ENCODE results near the gene MATCAP1. TPM values are rescaled to one million over a fixed set of nuclear protein-coding genes. Genes with fewer than 3 reads are reported as not detected.
A peak's percentile ranks its signal among the peaks of the same experiment; 100 is the strongest.

MATCAP1 gene
- total RNA-seq, 3 donors from 2014 or later (not counting 1 experiment from before 2014, with no cell fraction given), result 7.2 to 12.6 (median 10.9) TPM

DNA sequence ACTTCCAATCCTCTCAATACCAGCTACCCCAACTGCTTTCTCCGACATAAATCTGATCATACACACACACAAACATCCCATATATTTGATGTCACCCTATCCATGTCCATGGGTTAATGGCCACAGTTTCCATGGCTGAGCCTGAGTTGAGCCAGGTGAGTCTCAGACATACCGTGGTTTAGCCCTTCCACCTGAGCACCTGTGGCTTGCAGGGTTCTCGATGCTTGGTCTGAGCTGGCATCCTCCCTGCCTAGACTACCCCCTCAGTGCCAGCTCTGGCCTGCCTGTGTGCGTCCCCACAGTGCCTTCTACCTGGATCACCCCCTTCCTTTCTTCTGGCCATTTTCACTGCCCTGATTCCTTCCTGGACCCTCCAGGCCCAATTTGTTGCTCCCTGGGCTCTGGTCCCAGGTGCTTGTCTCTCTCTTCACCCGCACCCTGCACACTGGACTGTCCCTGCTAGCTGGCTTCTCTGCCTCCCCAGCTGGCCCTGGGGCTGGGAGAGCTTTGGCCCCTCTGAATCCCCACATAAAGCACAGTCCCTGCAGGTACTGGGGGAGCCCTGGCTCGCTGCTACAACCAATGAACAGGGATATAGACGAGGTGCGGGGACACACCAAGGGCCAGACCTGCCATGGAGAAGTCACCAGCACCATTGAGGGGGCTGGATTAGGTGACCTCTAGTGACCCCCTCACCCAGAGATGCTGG is 22.5 kb upstream of the MATCAP1 start:
- DNase-seq, result no peak
- Mint-ChIP-seq H3K9me3 (no peaks in the 10 kb centered on the region), H3K4me1 (peaks cover 4 to 15% of the 10 kb centered on the region in 2 donors), H3K36me3 (no peaks in the 10 kb centered on the region), H3K27me3 (ENCODE audit: low read depth in 2 of 2) (no peaks in the 10 kb centered on the region), H3K27ac (peak overlapping the region in 1 of 2 donors; percentile 19), H3K4me3 (no peak overlapping the region)
- 97% methylated on average over 8 of the region's 8 CpGs for WGBS (ENCODE audit: insufficient coverage)
- Histone ChIP-seq H3K27me3 (ENCODE audit: control insufficient read depth, insufficient read depth, low read length) (no peaks in the 10 kb centered on the region), H3K4me1 (ENCODE audit: control insufficient read depth, insufficient read depth, low read length) (no peaks in the 10 kb centered on the region), H3K27ac (ENCODE audit: low read length) (no peak overlapping the region), H3K4me3 (ENCODE audit: low read length) (no peak overlapping the region), H3K9me3 (ENCODE audit: control insufficient read depth, insufficient read depth, low read length) (no peaks in the 10 kb centered on the region), H3K36me3 (ENCODE audit: control insufficient read depth, insufficient read depth, low read length) (peaks cover 22% of the 10 kb centered on the region)
- intact Hi-C loops (cut with micrococcal nuclease), result no loop called here
- TF ChIP-seq, protein P1, sequence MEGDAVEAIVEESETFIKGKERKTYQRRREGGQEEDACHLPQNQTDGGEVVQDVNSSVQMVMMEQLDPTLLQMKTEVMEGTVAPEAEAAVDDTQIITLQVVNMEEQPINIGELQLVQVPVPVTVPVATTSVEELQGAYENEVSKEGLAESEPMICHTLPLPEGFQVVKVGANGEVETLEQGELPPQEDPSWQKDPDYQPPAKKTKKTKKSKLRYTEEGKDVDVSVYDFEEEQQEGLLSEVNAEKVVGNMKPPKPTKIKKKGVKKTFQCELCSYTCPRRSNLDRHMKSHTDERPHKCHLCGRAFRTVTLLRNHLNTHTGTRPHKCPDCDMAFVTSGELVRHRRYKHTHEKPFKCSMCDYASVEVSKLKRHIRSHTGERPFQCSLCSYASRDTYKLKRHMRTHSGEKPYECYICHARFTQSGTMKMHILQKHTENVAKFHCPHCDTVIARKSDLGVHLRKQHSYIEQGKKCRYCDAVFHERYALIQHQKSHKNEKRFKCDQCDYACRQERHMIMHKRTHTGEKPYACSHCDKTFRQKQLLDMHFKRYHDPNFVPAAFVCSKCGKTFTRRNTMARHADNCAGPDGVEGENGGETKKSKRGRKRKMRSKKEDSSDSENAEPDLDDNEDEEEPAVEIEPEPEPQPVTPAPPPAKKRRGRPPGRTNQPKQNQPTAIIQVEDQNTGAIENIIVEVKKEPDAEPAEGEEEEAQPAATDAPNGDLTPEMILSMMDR (IDR thresholded peaks at IDR 0.05), result no peak
- ATAC-seq, result no peak

DNA sequence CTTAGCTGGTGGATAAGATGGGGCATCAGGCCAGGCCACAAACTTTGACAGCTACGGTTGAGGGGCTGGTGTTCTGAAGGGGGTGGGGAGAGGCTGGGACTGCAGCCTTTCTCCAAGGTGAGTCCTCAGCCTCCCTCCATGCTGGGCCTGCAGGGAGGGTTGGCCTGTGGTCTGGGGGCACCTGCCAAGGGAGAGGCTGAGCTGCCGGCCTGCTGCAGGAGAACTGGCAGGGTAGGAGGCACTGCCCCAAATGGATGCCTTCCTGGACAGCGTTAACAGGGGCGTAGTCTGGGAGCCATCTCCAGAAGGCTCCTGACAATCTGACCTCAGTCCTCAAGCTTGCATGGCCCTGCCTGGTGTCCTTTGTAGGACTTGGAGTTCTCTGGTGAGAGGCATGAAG is 20.3 kb upstream of the MATCAP1 start:
- Histone ChIP-seq H3K36me3 (ENCODE audit: control insufficient read depth, insufficient read depth, low read length) (peaks cover 28% of the 10 kb centered on the region), H3K27me3 (ENCODE audit: control insufficient read depth, insufficient read depth, low read length) (no peaks in the 10 kb centered on the region), H3K4me3 (ENCODE audit: low read length) (no peak overlapping the region), H3K4me1 (ENCODE audit: control insufficient read depth, insufficient read depth, low read length) (no peaks in the 10 kb centered on the region), H3K27ac (ENCODE audit: low read length) (no peak overlapping the region), H3K9me3 (ENCODE audit: control insufficient read depth, insufficient read depth, low read length) (no peaks in the 10 kb centered on the region)
- no peaks in the 10 kb centered on the region for H3K9me3 Mint-ChIP-seq
- intact Hi-C loops (cut with micrococcal nuclease), result no loop called here
- TF ChIP-seq, protein P1 (IDR thresholded peaks at IDR 0.05), result no peak
- WGBS (ENCODE audit: insufficient coverage), result 75% methylated on average over 4 of the region's 4 CpGs
- no peaks in the 10 kb centered on the region for H3K27me3 Mint-ChIP-seq (ENCODE audit: low read depth in 2 of 2)
- H3K27ac Mint-ChIP-seq, result no peak overlapping the region
- no peak for ATAC-seq
- no peak overlapping the region for H3K4me3 Mint-ChIP-seq
- H3K36me3 Mint-ChIP-seq, result no peaks in the 10 kb centered on the region
- no peak for DNase-seq
- peaks cover 4 to 9% of the 10 kb centered on the region in 2 donors for H3K4me1 Mint-ChIP-seq

DNA sequence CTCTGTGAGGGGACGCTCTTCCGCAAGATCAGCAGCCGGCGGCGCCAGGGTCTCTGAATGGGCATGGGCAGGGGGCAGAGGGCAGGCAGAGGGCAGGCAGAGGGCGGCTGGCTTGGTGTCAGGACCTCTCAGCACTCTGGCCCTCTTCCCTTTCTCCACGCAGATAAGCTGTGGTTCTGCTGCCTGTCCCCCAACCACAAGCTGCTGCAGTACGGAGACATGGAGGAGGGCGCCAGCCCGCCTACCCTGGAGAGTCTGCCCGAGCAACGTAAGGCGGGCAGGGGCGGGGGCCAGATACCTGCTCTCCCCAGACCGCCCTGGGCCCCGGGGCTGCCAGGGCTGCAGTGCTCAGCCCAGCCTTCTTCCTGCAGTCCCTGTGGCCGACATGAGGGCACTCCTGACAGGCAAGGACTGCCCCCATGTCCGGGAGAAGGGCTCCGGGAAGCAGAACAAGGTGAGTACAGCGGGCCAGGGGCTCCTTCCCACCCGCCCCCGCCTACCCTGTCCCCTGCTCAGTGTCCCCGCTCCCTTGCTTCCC is 19.3 kb upstream of the MATCAP1 start:
- 96% methylated on average over 23 of the region's 23 CpGs for WGBS (ENCODE audit: insufficient coverage)
- Histone ChIP-seq H3K4me1 (ENCODE audit: control insufficient read depth, insufficient read depth, low read length) (no peaks in the 10 kb centered on the region), H3K27me3 (ENCODE audit: control insufficient read depth, insufficient read depth, low read length) (no peaks in the 10 kb centered on the region), H3K27ac (ENCODE audit: low read length) (no peak overlapping the region), H3K36me3 (ENCODE audit: control insufficient read depth, insufficient read depth, low read length) (peaks cover 33% of the 10 kb centered on the region), H3K4me3 (ENCODE audit: low read length) (no peak overlapping the region), H3K9me3 (ENCODE audit: control insufficient read depth, insufficient read depth, low read length) (no peaks in the 10 kb centered on the region)
- no peaks in the 10 kb centered on the region for H3K9me3 Mint-ChIP-seq
- H3K27ac Mint-ChIP-seq, result no peak overlapping the region
- H3K36me3 Mint-ChIP-seq, result no peaks in the 10 kb centered on the region
- no peak overlapping the region for H3K4me3 Mint-ChIP-seq
- ATAC-seq (no peak), DNase-seq (no peak)
- H3K4me1 Mint-ChIP-seq, result peaks cover 4 to 9% of the 10 kb centered on the region in 2 donors
- intact Hi-C loops (cut with micrococcal nuclease), result no loop called here
- TF ChIP-seq, protein P1 (IDR thresholded peaks at IDR 0.05), result no peak
- no peaks in the 10 kb centered on the region for H3K27me3 Mint-ChIP-seq (ENCODE audit: low read depth in 2 of 2)

Data from natural killer cell (primary cell).